HFFc6 (cell line): ENCODE results near the gene SERPINE1. TPM values are rescaled to one million over a fixed set of nuclear protein-coding genes. Genes with fewer than 3 reads are reported as not detected.
A peak's percentile ranks its signal among the peaks of the same experiment; 100 is the strongest.
"Not testable (repeated sequence)": the region's sequence is repeated elsewhere in the genome, so short reads cannot be mapped to it uniquely, and the experiment has no call there.

Source experiments
- DNase-seq: peaks from one replicate; pipeline ENCODE4 v3.0.0-alpha.2; 2018
- H3K27ac Mint-ChIP-seq: 2 replicates; pipeline ENCODE4 v1.8.0; 2020; ENCODE audit warnings: mild to moderate bottlenecking, mixed read lengths
- H3K27me3 Mint-ChIP-seq: 2 replicates; pipeline ENCODE4 v1.8.0; 2021; ENCODE audit warnings: mild to moderate bottlenecking, moderate library complexity, mixed read lengths; ENCODE audit not compliant: insufficient read depth
- H3K36me3 Mint-ChIP-seq: 2 replicates; pipeline ENCODE4 v1.8.0; 2021; ENCODE audit warnings: low read depth, mixed read lengths
- H3K4me1 Mint-ChIP-seq: 2 replicates; pipeline ENCODE4 v1.8.0; 2020; ENCODE audit warnings: low read depth, mixed read lengths
- H3K4me3 Mint-ChIP-seq: 2 replicates; pipeline ENCODE4 v1.8.0; 2020; ENCODE audit warnings: mild to moderate bottlenecking, moderate library complexity, mixed read lengths
- H3K9me3 Mint-ChIP-seq: 2 replicates; pipeline ENCODE4 v1.8.0; 2020; ENCODE audit warnings: mild to moderate bottlenecking, mixed read lengths
- total RNA-seq, 6 experiments: library from RNA; stranded (reverse); fragmentation: NEBNext Ultra II Directional; extraction: Animal tissue kit (Norgen Biotek cat#: 25700); gene quantifications; 2 replicates in 1 of 6; 3 replicates in 5 of 6; pipeline ENCODE4 v1.2.3, GENCODE V29; 2021
- TF ChIP-seq, protein P1 (sequence below): fragments of 200-600 bp; sonication (generic); IDR thresholded peaks from 2 replicates; pipeline ENCODE4 v1.5.0; 2021; ENCODE audit warnings: antibody characterized with exemption, mild to moderate bottlenecking

The SERPINE1 gene
- total RNA-seq, 6 experiments from 2014 or later: 906 to 2,092 (median 1,052) TPM

DNA sequence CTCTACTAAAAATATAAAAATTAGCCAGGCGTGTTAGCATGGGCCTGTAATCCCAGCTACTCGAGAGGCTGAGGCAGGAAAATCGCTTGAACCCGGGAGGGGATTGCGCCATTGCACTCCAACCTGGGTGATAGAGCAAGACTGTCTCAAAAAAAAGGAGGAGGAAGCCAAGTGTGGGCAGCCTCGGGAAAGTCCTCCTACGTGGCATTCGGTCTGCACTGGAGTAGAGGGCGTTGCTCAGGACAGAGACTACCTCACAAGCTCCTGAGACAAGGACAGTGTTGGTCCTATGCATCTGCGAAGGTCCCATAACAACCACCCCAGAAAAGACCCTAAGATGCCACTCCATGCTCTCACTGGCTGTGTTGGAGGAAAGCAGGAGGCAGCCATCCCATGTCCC lies 10.0 kb upstream of the SERPINE1 start:
- peaks cover 82% of the 10 kb centered on the region for H3K4me1 Mint-ChIP-seq
- no peaks in the 10 kb centered on the region; the same call in 1 of the 2 replicates for H3K9me3 Mint-ChIP-seq
- DNase-seq: peak; percentile 31
- H3K36me3 Mint-ChIP-seq: no peaks in the 10 kb centered on the region
- TF ChIP-seq, protein P1, sequence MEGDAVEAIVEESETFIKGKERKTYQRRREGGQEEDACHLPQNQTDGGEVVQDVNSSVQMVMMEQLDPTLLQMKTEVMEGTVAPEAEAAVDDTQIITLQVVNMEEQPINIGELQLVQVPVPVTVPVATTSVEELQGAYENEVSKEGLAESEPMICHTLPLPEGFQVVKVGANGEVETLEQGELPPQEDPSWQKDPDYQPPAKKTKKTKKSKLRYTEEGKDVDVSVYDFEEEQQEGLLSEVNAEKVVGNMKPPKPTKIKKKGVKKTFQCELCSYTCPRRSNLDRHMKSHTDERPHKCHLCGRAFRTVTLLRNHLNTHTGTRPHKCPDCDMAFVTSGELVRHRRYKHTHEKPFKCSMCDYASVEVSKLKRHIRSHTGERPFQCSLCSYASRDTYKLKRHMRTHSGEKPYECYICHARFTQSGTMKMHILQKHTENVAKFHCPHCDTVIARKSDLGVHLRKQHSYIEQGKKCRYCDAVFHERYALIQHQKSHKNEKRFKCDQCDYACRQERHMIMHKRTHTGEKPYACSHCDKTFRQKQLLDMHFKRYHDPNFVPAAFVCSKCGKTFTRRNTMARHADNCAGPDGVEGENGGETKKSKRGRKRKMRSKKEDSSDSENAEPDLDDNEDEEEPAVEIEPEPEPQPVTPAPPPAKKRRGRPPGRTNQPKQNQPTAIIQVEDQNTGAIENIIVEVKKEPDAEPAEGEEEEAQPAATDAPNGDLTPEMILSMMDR: no peak
- H3K27me3 Mint-ChIP-seq: 0 out of 2 replicates have a peak, but pooled peaks cover 1% of the 10 kb centered on the region
- H3K27ac Mint-ChIP-seq: peak overlapping the region; percentile 98
- peak overlapping the region; percentile 61 for H3K4me3 Mint-ChIP-seq

DNA sequence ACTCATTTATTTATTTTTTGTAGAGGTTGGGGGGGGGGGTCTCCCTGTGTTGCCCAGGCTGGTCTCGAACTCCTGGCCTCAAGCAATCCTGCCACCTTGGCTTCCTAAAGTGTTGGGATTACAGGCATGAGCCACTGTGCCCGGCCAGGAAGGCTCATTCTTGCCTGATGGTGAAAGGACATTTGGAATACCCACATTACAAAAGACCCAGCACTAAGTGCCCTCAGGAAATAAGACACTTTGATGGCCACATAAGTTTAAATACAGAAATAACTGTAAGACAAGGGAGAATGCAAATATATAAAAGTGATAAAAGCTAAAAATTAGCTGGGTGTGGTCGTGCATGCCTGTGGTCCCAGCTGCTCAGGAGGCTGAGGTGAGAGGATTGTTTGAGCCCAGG lies 8.0 kb upstream of the SERPINE1 start:
- Mint-ChIP-seq H3K4me1 (peaks cover 85% of the 10 kb centered on the region), H3K4me3 (no peak overlapping the region), H3K27me3 (0 out of 2 replicates have a peak, but pooled peaks cover 1% of the 10 kb centered on the region), H3K36me3 (no peaks in the 10 kb centered on the region), H3K27ac (peak overlapping the region; percentile 98), H3K9me3 (no peaks in the 10 kb centered on the region; the same call in 1 of the 2 replicates)
- no peak for DNase-seq
- TF ChIP-seq, protein P1: no peak

DNA sequence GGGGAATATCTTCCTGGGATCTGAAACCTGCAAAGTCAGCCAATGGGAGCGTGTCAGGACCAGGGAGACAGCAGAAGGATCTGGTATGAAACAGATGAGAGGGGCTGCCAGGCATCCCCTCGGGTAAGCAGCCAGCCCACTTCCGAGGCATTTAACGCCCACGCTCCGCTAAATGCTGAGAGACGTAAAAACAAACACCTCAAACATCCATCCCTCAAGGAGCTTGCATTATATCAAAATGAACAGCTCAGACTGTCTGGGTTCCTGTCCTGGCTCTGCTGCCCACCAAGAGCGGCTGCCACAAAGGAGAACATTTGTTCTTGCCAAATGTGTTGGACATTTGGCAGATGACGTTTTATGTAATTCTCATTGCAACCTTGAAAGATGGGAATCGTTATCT lies 7.0 kb upstream of the SERPINE1 start:
- peaks cover 82% of the 10 kb centered on the region for H3K4me1 Mint-ChIP-seq
- DNase-seq: no peak
- H3K36me3 Mint-ChIP-seq: no peaks in the 10 kb centered on the region
- H3K27ac Mint-ChIP-seq: peak overlapping the region; percentile 98
- H3K4me3 Mint-ChIP-seq: no peak overlapping the region
- H3K9me3 Mint-ChIP-seq: no peaks in the 10 kb centered on the region; the same call in 1 of the 2 replicates
- TF ChIP-seq, protein P1: no peak
- H3K27me3 Mint-ChIP-seq: no peaks in the 10 kb centered on the region; the same call in 1 of the 2 replicates

DNA sequence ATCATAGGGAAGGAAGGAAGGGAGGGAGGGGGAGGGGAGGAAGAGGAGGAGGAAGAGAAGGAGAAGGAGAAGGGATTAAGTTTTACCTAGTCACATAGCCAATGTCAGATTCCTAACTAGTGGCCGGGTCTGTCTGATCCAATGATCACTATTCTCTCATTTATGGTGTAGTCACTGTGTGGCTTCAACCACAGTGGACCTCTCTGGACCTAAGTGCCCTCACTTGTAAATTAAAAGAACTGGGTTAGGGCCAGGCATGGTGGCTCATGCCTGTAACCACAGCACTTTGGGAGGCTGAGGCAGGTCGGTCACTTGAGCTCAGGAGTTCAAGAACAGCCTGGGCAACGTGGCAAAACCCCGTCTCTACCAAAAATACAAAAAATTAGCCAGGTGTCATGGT lies 6.6 kb upstream of the SERPINE1 start:
- peaks cover 87% of the 10 kb centered on the region for H3K4me1 Mint-ChIP-seq
- no peaks in the 10 kb centered on the region; the same call in 1 of the 2 replicates for H3K9me3 Mint-ChIP-seq
- TF ChIP-seq, protein P1: no peak
- no peaks in the 10 kb centered on the region for H3K36me3 Mint-ChIP-seq
- no peaks in the 10 kb centered on the region; the same call in 1 of the 2 replicates for H3K27me3 Mint-ChIP-seq
- H3K27ac Mint-ChIP-seq: peak overlapping the region; percentile 98
- peak overlapping the region; percentile 22; the same call in 1 of the 2 replicates for H3K4me3 Mint-ChIP-seq
- no peak for DNase-seq

DNA sequence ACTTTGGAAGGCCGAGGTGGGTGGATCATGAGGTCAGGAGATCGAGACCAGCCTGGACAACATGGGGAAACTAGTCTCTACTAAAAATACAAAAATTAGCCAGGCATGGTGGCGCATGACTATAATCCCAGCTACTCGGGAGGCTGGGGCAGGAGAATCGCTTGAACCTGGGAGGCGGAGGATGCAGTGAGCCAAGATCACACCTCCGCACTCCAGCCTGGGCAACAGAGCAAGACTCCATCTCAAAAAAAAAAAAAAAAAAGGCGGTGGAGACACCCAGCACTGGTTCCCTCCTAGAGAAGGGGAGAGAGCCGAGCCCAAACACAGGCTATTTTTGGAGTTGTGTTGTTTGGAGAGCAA lies 5.3 kb upstream of the SERPINE1 start:
- not testable (repeated sequence) for H3K9me3 Mint-ChIP-seq, H3K27me3 Mint-ChIP-seq, H3K36me3 Mint-ChIP-seq, DNase-seq
- peak overlapping the region; percentile 20; the same call in 1 of the 2 replicates for H3K4me3 Mint-ChIP-seq
- peaks cover 93% of the 10 kb centered on the region for H3K4me1 Mint-ChIP-seq
- H3K27ac Mint-ChIP-seq: peak overlapping the region; percentile 98

DNA sequence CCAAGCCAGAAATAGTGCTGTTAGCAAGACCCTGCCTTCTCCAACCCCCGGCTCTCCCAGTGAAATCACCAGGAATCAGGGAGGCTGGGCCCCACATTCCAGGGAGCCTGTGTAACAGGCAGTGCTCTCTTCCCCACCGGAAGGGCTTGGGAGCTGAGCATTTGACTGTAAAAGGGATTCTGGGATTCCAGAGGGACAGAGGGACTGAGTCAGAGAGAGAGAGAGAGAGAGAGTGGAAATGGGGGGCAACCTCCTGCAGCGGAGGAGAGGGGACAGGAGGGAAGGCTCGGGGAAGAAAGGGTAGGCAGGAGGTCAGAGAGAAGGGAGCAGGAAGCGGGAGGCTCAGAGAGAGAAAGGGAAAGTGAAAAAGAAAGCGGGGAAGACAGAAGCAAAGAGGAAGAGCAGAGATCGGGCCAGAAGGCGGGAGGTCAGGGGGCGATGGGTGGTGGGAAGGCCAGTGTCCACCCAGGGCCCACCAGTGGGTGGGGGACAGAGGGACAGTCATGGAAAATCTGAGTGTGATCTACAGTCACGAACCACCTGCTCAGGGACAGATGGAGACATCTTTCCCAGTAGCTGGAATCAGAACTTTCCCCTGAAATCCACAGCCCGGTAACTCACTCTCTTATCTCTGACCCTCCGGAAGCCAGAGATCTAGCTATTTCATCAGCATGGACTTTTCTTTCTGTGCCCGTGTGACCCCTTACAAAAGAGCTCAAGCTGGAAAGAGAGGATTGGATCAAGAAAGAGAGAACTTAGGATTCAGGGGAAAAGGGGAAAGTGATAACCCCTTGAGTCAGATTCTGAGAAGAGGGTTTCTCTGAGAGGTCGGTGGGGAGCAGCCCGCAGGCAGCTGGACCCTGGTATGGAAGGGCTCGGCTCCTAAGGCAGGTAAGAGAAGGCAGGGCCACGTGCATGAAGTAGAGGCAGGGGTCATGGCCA lies 4.6 kb upstream of the SERPINE1 start:
- Mint-ChIP-seq H3K27me3 (peaks cover 9% of the 10 kb centered on the region), H3K4me3 (peak overlapping the region; percentile 87), H3K9me3 (peaks cover 5% of the 10 kb centered on the region), H3K27ac (peak overlapping the region; percentile 98), H3K36me3 (peaks cover 4% of the 10 kb centered on the region), H3K4me1 (peaks cover 91% of the 10 kb centered on the region)
- TF ChIP-seq, protein P1: no peak
- peak; percentile 99 for DNase-seq
